Karpas-422 (cell line): ENCODE data around the gene RASL11A. TPM values are rescaled to one million over a fixed set of nuclear protein-coding genes. Genes with fewer than 3 reads are reported as not detected.
"Not testable (repeated sequence)": the region's sequence is repeated elsewhere in the genome, so short reads cannot be mapped to it uniquely, and the experiment has no call there.

Experiments used
- DNase-seq: peaks from one replicate; pipeline ENCODE4 v3.0.0-alpha.2; 2015
- H2AFZ ChIP-seq: fragments of 200-600 bp; sonication (generic); 2 replicates; pipeline ENCODE4 v1.6.1; 2014; ENCODE audit warnings: antibody characterized with exemption, low read length, mixed read lengths
- H3K27ac ChIP-seq: fragments of 200-600 bp; sonication (generic); 2 replicates; pipeline ENCODE4 v1.5.1; 2014; ENCODE audit warnings: mild to moderate bottlenecking, low read length, moderate library complexity
- H3K27me3 ChIP-seq: fragments of 200-600 bp; sonication (generic); 2 replicates; pipeline ENCODE4 v1.6.1; 2014; ENCODE audit warnings: low read length, mixed read lengths
- H3K36me3 ChIP-seq: fragments of 200-600 bp; sonication (generic); 2 replicates; pipeline ENCODE4 v1.6.1; 2014; ENCODE audit warnings: low read length, mixed read lengths; ENCODE audit not compliant: insufficient read depth
- H3K4me1 ChIP-seq: fragments of 200-600 bp; sonication (generic); 2 replicates; pipeline ENCODE4 v1.6.1; 2014; ENCODE audit warnings: mild to moderate bottlenecking, low read length, mixed read lengths
- H3K4me2 ChIP-seq: fragments of 200-600 bp; sonication (generic); 2 replicates; pipeline ENCODE4 v1.6.1; 2014; ENCODE audit warnings: low read length, low read depth, mild to moderate bottlenecking; ENCODE audit not compliant: poor library complexity, severe bottlenecking
- H3K4me3 ChIP-seq: fragments of 200-600 bp; sonication (generic); 2 replicates; pipeline ENCODE4 v1.5.1; 2014; ENCODE audit warnings: mild to moderate bottlenecking, antibody characterized with exemption, low read length, mixed read lengths
- H3K79me2 ChIP-seq: fragments of 200-600 bp; sonication (generic); 2 replicates; pipeline ENCODE4 v1.6.1; 2014; ENCODE audit warnings: mild to moderate bottlenecking, low read length, mixed read lengths
- H3K9ac ChIP-seq: fragments of 200-600 bp; sonication (generic); 2 replicates; pipeline ENCODE4 v1.6.0; 2014; ENCODE audit warnings: low read length
- H3K9me2 ChIP-seq: fragments of 200-600 bp; sonication (generic), shearing (Covaris generic); replicated peaks from 2 replicates; pipeline ENCODE4 v1.6.0; 2014; ENCODE audit warnings: mild to moderate bottlenecking, low read length, moderate library complexity; ENCODE audit not compliant: insufficient read depth
- H3K9me3 ChIP-seq: fragments of 300-700, 200-600 bp; sonication (generic); 2 replicates; pipeline ENCODE4 v1.6.1; 2014; ENCODE audit warnings: low read length, mixed read lengths
- H4K20me1 ChIP-seq: fragments of 200-600 bp; sonication (generic); 2 replicates; pipeline ENCODE4 v1.6.1; 2014; ENCODE audit warnings: mild to moderate bottlenecking, antibody characterized with exemption, low read length, low read depth; ENCODE audit not compliant: insufficient read depth
- total RNA-seq: library from RNA; depleted of rRNA; stranded (reverse); fragments of >200 nt; shearing (Covaris generic); gene quantifications from 2 replicates; pipeline ENCODE4 v1.2.3, GENCODE V29; 2014; ENCODE audit warnings: low replicate concordance

Gene RASL11A
- total RNA-seq, 1 experiment from 2014 or later: 0.48 TPM

- DNase-seq: no peak
- H3K27ac ChIP-seq: no peak overlapping the region
- 0 out of 2 replicates have a peak, but pooled peaks cover 3% of the 10 kb centered on the region for H4K20me1 ChIP-seq
- no peaks in the 10 kb centered on the region for H3K27me3 ChIP-seq
- H3K9me3 ChIP-seq: no peaks in the 10 kb centered on the region
- H3K4me3 ChIP-seq: no peak overlapping the region
- peaks cover 20% of the 10 kb centered on the region for H3K4me1 ChIP-seq
- no peaks in the 10 kb centered on the region for H3K36me3 ChIP-seq
- no peaks in the 10 kb centered on the region for H3K9me2 ChIP-seq
- no peaks in the 10 kb centered on the region for H3K79me2 ChIP-seq
- no peak overlapping the region for H3K9ac ChIP-seq
- H2AFZ ChIP-seq: no peak overlapping the region
- no peak overlapping the region for H3K4me2 ChIP-seq
Observed at GRCh38 chr13:27296496-27296895, 25.9 kb downstream of the RASL11A start.

GRCh38 chr13:27298849-27299248 lies 28.2 kb downstream of the RASL11A start:
- no peak overlapping the region for H3K4me2 ChIP-seq

DNA sequence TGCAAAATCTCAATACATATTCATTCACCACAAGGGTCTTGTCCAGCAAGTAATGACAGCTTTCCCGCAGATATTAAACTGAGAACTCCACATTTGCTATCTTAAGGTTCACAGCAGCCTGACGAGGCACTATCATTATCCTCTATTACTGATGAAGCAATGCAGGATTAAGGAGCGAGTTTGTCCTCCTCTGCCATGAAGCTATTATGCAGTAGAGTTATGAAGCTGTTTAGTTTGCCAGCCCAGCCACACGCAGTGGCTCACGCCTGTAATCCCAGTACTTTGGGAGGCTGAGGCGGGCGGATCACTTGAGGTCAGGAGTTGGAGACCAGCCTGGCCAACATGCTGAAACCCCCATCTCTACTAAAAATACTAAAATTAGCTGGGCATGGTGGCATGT lies 29.8 kb downstream of the RASL11A start:
- not testable (repeated sequence) for DNase-seq, H3K4me2 ChIP-seq, H4K20me1 ChIP-seq, H3K27ac ChIP-seq, H3K27me3 ChIP-seq, H3K79me2 ChIP-seq, H2AFZ ChIP-seq, H3K9me3 ChIP-seq, H3K9me2 ChIP-seq, H3K4me1 ChIP-seq, H3K9ac ChIP-seq, H3K36me3 ChIP-seq, H3K4me3 ChIP-seq

More at GRCh38 chr13:27298849-27299248, 28.2 kb downstream of the RASL11A start:
- H3K4me1 ChIP-seq: peaks cover 4% of the 10 kb centered on the region
- no peaks in the 10 kb centered on the region for H3K9me3 ChIP-seq
- no peak overlapping the region for H3K27ac ChIP-seq
- no peaks in the 10 kb centered on the region for H3K36me3 ChIP-seq
- no peaks in the 10 kb centered on the region for H3K27me3 ChIP-seq
- H3K9ac ChIP-seq: no peak overlapping the region
- 0 out of 2 replicates have a peak, but pooled peaks cover 3% of the 10 kb centered on the region for H4K20me1 ChIP-seq
- DNase-seq: no peak
- no peaks in the 10 kb centered on the region for H3K9me2 ChIP-seq
- no peak overlapping the region for H2AFZ ChIP-seq
- H3K79me2 ChIP-seq: no peaks in the 10 kb centered on the region
- no peak overlapping the region for H3K4me3 ChIP-seq

DNA sequence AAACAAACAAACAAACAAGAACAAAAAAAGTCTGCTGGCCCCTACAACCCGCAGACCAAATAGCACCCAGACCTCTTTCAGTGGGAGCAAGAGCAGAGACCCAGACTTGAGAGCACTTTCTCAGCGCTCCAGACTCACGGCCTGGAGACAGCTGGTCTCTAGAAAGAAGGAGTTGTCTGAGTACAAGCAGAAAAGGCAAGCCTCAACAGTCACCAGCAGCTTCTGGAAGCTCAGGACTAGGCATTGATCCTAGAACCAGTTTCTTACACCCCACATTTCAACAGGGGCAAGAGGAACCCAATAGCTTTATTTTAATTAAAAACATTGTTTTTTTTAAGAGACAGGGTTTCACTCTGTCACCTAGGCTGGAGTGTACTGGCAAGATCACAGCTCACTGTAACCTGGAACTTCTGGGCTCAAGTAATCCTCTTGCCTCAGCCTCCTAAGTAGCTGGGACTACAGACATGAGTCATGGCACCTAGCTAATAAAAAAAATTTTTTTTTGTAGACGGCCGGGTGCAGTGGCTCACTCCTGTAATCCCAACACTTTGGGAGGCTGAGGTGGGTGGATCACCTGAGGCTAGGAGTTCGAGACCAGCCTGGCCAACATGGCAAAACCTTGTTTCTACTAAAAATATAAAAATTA lies 30.4 kb downstream of the RASL11A start:
- Histone ChIP-seq H4K20me1 (0 out of 2 replicates have a peak, but pooled peaks cover 3% of the 10 kb centered on the region), H3K79me2 (no peaks in the 10 kb centered on the region), H3K27me3 (no peaks in the 10 kb centered on the region), H3K9ac (no peak overlapping the region), H3K36me3 (no peaks in the 10 kb centered on the region), H2AFZ (no peak overlapping the region), H3K4me2 (no peak overlapping the region), H3K27ac (no peak overlapping the region), H3K4me3 (no peak overlapping the region), H3K9me2 (no peaks in the 10 kb centered on the region), H3K9me3 (no peaks in the 10 kb centered on the region), H3K4me1 (no peaks in the 10 kb centered on the region)
- DNase-seq: no peak

- Histone ChIP-seq H3K4me1 (0 out of 2 replicates have a peak, but pooled peaks cover 3% of the 10 kb centered on the region), H3K27ac (no peak overlapping the region), H2AFZ (no peak overlapping the region), H3K27me3 (no peaks in the 10 kb centered on the region), H3K9me3 (no peaks in the 10 kb centered on the region), H3K36me3 (no peaks in the 10 kb centered on the region), H3K4me3 (no peak overlapping the region), H3K9me2 (no peaks in the 10 kb centered on the region), H3K4me2 (no peak overlapping the region), H4K20me1 (0 out of 2 replicates have a peak, but pooled peaks cover 3% of the 10 kb centered on the region), H3K79me2 (no peaks in the 10 kb centered on the region), H3K9ac (no peak overlapping the region)
- DNase-seq: no peak
Observed at GRCh38 chr13:27302643-27303262, 32.1 kb downstream of the RASL11A start.

DNA sequence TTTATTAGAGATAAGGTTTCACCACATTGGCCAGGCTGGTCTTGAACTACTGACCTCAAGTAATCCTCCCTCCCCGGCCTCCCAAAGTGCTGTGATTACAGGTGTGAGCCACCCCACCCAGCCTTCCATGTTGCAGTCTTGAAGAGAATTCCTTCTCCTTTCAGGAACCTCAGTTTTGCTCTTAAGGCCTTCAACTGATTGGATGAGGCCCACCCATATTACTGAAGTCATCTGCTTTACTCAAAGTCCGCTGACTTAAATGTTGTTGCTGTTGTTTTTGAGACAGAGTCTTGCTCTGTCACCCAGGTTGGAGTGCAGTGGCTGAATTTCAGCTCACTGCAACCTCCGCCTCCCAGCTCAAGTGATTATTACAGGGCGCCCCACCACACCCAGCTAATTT lies 33.5 kb downstream of the RASL11A start:
- H4K20me1 ChIP-seq: no peaks in the 10 kb centered on the region
- H3K9me2 ChIP-seq: no peaks in the 10 kb centered on the region
- no peak for DNase-seq

DNA sequence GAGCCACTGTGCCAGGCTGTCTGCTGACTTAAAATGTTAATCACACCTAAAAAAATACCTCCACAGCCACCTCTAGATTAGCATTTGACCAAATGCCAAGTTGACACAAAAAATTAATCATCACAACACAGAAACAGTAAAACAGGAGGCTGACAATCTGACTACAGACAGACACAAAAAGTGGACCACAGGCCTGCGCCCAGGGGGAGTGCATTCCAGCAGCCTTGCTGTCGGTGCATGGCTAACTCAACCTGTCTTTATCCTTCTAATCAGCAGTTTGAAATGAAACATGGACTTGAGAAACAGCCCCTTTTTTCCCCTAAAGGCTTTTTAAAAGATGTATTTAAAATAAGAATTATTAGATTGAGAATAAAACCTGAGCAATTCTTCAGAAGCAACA lies 34.0 kb downstream of the RASL11A start:
- no peaks in the 10 kb centered on the region for H3K27me3 ChIP-seq
- H3K9ac ChIP-seq: no peak overlapping the region
- no peaks in the 10 kb centered on the region for H3K36me3 ChIP-seq
- H3K4me3 ChIP-seq: no peak overlapping the region
- no peaks in the 10 kb centered on the region for H3K9me3 ChIP-seq
- no peaks in the 10 kb centered on the region for H3K79me2 ChIP-seq
- H3K9me2 ChIP-seq: no peaks in the 10 kb centered on the region
- H3K27ac ChIP-seq: no peak overlapping the region
- no peak for DNase-seq
- no peak overlapping the region for H3K4me2 ChIP-seq
- 0 out of 2 replicates have a peak, but pooled peaks cover 3% of the 10 kb centered on the region for H3K4me1 ChIP-seq
- H2AFZ ChIP-seq: no peak overlapping the region
- H4K20me1 ChIP-seq: no peaks in the 10 kb centered on the region

More for the DNA sequence above, 33.5 kb downstream of the RASL11A start:
- H3K9ac ChIP-seq: no peak overlapping the region
- no peak overlapping the region for H3K27ac ChIP-seq
- H3K27me3 ChIP-seq: no peaks in the 10 kb centered on the region
- H3K4me2 ChIP-seq: no peak overlapping the region
- H3K4me1 ChIP-seq: 0 out of 2 replicates have a peak, but pooled peaks cover 3% of the 10 kb centered on the region
- no peaks in the 10 kb centered on the region for H3K9me3 ChIP-seq
- H3K79me2 ChIP-seq: no peaks in the 10 kb centered on the region
- H3K4me3 ChIP-seq: no peak overlapping the region
- H2AFZ ChIP-seq: no peak overlapping the region
- H3K36me3 ChIP-seq: no peaks in the 10 kb centered on the region

DNA sequence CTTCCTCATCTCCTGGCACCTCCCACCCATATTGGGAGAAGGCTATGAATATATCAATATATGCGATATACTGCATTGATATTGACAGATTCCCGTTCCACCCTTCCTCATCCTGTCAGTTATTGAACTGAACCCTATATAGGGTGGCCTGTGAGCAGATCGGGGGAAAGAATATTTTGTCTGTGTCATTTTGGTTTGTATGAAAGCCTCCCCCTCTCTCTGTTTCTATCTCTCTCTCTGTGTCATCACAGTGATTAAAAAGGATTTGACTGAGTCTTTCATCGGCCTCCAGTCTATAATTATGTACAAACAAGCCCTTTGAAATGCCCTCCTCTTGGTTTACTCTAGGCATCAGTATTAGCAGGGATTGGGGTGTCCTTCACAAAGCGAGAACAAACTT lies 35.7 kb downstream of the RASL11A start:
- Histone ChIP-seq H4K20me1 (no peaks in the 10 kb centered on the region), H3K4me3 (no peak overlapping the region), H3K36me3 (no peaks in the 10 kb centered on the region), H3K9ac (no peak overlapping the region), H3K27ac (no peak overlapping the region), H3K9me3 (no peaks in the 10 kb centered on the region), H3K27me3 (no peaks in the 10 kb centered on the region), H3K4me1 (0 out of 2 replicates have a peak, but pooled peaks cover 3% of the 10 kb centered on the region), H2AFZ (0 out of 2 replicates have a peak overlapping the region, but pooled peaks have one; percentile 26), H3K79me2 (no peaks in the 10 kb centered on the region), H3K9me2 (no peaks in the 10 kb centered on the region), H3K4me2 (no peak overlapping the region)
- no peak for DNase-seq
